NCI-H2227 (cell line): ENCODE results near the gene COL13A1.

Experiments used
- DNase-seq: peaks from one replicate; lab custom pipeline; 2025; ENCODE audit not compliant: unreplicated experiment; lab: John Stamatoyannopoulos, UW

The COL13A1 gene

GRCh38 chr10:69901628-69902505 is 100.2 kb downstream of the COL13A1 start:
- DNase-seq, result peak; percentile 54

- DNase-seq, result no peak
Observed at GRCh38 chr10:69902835-69903535, 101.3 kb downstream of the COL13A1 start.

GRCh38 chr10:69904533-69904932 is 102.8 kb downstream of the COL13A1 start:
- no peak for DNase-seq

GRCh38 chr10:69906425-69906824 is 104.7 kb downstream of the COL13A1 start:
- DNase-seq, result no peak

GRCh38 chr10:69907517-69907916 is 105.8 kb downstream of the COL13A1 start:
- DNase-seq, result no peak

GRCh38 chr10:69908124-69908523 is 106.4 kb downstream of the COL13A1 start:
- no peak for DNase-seq

- no peak for DNase-seq
Observed at GRCh38 chr10:69910561-69910960, 108.9 kb downstream of the COL13A1 start.

GRCh38 chr10:69911613-69912528 is 110.2 kb downstream of the COL13A1 start:
- DNase-seq, result no peak

GRCh38 chr10:69912589-69912988 is 110.9 kb downstream of the COL13A1 start:
- DNase-seq, result peak; percentile 12

- no peak for DNase-seq
Observed at GRCh38 chr10:69913606-69914382, 112.1 kb downstream of the COL13A1 start.

- DNase-seq, result peak; percentile 69
Observed at GRCh38 chr10:69914398-69915214, 112.9 kb downstream of the COL13A1 start.

- DNase-seq, result no peak
Observed at GRCh38 chr10:69915215-69915560, 113.5 kb downstream of the COL13A1 start.

- no peak for DNase-seq
Observed at GRCh38 chr10:69916118-69916517, 114.4 kb downstream of the COL13A1 start.

GRCh38 chr10:69918036-69918435 is 116.3 kb downstream of the COL13A1 start:
- DNase-seq, result no peak

GRCh38 chr10:69919250-69919649 is 117.5 kb downstream of the COL13A1 start:
- DNase-seq, result no peak

- DNase-seq, result no peak
Observed at GRCh38 chr10:69925111-69925510, 123.4 kb downstream of the COL13A1 start.

GRCh38 chr10:69928339-69928738 is 126.6 kb downstream of the COL13A1 start:
- no peak for DNase-seq

- DNase-seq, result no peak
Observed at GRCh38 chr10:69929575-69929974, 127.9 kb downstream of the COL13A1 start.

- DNase-seq, result no peak
Observed at GRCh38 chr10:69934768-69935167, 133.1 kb downstream of the COL13A1 start.

- no peak for DNase-seq
Observed at GRCh38 chr10:69936091-69936490, 134.4 kb downstream of the COL13A1 start.
